ENCODE results near the gene RABGGTB.
"Not testable (repeated sequence)": the region's sequence is repeated elsewhere in the genome, so short reads cannot be mapped to it uniquely, and the experiment has no call there.

RABGGTB gene

GRCh38 chr1:75768016-75768415, 18.0 kb upstream of the RABGGTB start:
- DNase-seq (ENCODE audit: low read depth) = peak; percentile 18
- no peak for TF ChIP-seq CTCF (conservative IDR thresholded peaks at IDR 0.05; ENCODE audit: low read length)
- no peak overlapping the region for H3K4me3 ChIP-seq (ENCODE audit: low read length)

GRCh38 chr1:75770761-75771160, 15.3 kb upstream of the RABGGTB start:
- TF ChIP-seq CTCF (conservative IDR thresholded peaks at IDR 0.05; ENCODE audit: low read length) = no peak
- H3K4me3 ChIP-seq (ENCODE audit: low read length) = no peak overlapping the region
- DNase-seq (ENCODE audit: low read depth) = no peak

- no peak for DNase-seq (ENCODE audit: low read depth)
- no peak overlapping the region for H3K4me3 ChIP-seq (ENCODE audit: low read length)
- TF ChIP-seq CTCF (conservative IDR thresholded peaks at IDR 0.05; ENCODE audit: low read length) = no peak
Observed at GRCh38 chr1:75771978-75772377, 14.1 kb upstream of the RABGGTB start.

GRCh38 chr1:75777812-75778211, 8.2 kb upstream of the RABGGTB start:
- DNase-seq (ENCODE audit: low read depth); H3K4me3 ChIP-seq (ENCODE audit: low read length): not testable (repeated sequence)

GRCh38 chr1:75778694-75779093, 7.4 kb upstream of the RABGGTB start:
- DNase-seq (ENCODE audit: low read depth); H3K4me3 ChIP-seq (ENCODE audit: low read length): not testable (repeated sequence)

- not testable (repeated sequence) for DNase-seq (ENCODE audit: low read depth); H3K4me3 ChIP-seq (ENCODE audit: low read length)
Observed at GRCh38 chr1:75780183-75780582, 5.9 kb upstream of the RABGGTB start.

- H3K4me3 ChIP-seq (ENCODE audit: low read length); DNase-seq (ENCODE audit: low read depth): not testable (repeated sequence)
Observed at GRCh38 chr1:75783920-75784319, 2.1 kb upstream of the RABGGTB start.

- H3K4me3 ChIP-seq (ENCODE audit: low read length) = peak overlapping the region; percentile 99
- no peak for DNase-seq (ENCODE audit: low read depth)
- no peak for TF ChIP-seq CTCF (conservative IDR thresholded peaks at IDR 0.05; ENCODE audit: low read length)
Observed at GRCh38 chr1:75785320-75785982, 605 bp upstream of the RABGGTB start.

- H3K4me3 ChIP-seq (ENCODE audit: low read length) = peak overlapping the region; percentile 99
- DNase-seq (ENCODE audit: low read depth) = no peak
- no peak for TF ChIP-seq CTCF (conservative IDR thresholded peaks at IDR 0.05; ENCODE audit: low read length)
Observed at GRCh38 chr1:75786901-75787493, 941 bp downstream of the RABGGTB start.
